ENCODE results near the gene APOC3. TPM values are rescaled to one million over a fixed set of nuclear protein-coding genes. Genes with fewer than 3 reads are reported as not detected.
"Not testable (repeated sequence)": the region's sequence is repeated elsewhere in the genome, so short reads cannot be mapped to it uniquely, and the experiment has no call there.

Gene APOC3
- total and polyA plus RNA-seq, 8 donors, result 0.32 to 2.1 (median 0.62) TPM; not detected in 3

GRCh38 chr11:116800610-116801009, 29.1 kb upstream of the APOC3 start:
- TF ChIP-seq, protein P1, sequence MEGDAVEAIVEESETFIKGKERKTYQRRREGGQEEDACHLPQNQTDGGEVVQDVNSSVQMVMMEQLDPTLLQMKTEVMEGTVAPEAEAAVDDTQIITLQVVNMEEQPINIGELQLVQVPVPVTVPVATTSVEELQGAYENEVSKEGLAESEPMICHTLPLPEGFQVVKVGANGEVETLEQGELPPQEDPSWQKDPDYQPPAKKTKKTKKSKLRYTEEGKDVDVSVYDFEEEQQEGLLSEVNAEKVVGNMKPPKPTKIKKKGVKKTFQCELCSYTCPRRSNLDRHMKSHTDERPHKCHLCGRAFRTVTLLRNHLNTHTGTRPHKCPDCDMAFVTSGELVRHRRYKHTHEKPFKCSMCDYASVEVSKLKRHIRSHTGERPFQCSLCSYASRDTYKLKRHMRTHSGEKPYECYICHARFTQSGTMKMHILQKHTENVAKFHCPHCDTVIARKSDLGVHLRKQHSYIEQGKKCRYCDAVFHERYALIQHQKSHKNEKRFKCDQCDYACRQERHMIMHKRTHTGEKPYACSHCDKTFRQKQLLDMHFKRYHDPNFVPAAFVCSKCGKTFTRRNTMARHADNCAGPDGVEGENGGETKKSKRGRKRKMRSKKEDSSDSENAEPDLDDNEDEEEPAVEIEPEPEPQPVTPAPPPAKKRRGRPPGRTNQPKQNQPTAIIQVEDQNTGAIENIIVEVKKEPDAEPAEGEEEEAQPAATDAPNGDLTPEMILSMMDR (IDR thresholded peaks at IDR 0.05), result no peak
- intact Hi-C loops (cut with DNase I), result no loop called here
- Histone ChIP-seq H3K4me3 (no peak overlapping the region), H3K4me1 (no peaks in the 10 kb centered on the region), H3K36me3 (no peaks in the 10 kb centered on the region), H3K27me3 (no peaks in the 10 kb centered on the region), H3K27ac (no peak overlapping the region), H3K9me3 (no peaks in the 10 kb centered on the region)
- DNase-seq, result no peak
- no peak for ATAC-seq

GRCh38 chr11:116801662-116802061, 28.0 kb upstream of the APOC3 start:
- H3K4me3 ChIP-seq; intact Hi-C loops (cut with DNase I); DNase-seq; H3K4me1 ChIP-seq; H3K27me3 ChIP-seq; H3K27ac ChIP-seq; ATAC-seq; H3K9me3 ChIP-seq; H3K36me3 ChIP-seq: not testable (repeated sequence)

DNA sequence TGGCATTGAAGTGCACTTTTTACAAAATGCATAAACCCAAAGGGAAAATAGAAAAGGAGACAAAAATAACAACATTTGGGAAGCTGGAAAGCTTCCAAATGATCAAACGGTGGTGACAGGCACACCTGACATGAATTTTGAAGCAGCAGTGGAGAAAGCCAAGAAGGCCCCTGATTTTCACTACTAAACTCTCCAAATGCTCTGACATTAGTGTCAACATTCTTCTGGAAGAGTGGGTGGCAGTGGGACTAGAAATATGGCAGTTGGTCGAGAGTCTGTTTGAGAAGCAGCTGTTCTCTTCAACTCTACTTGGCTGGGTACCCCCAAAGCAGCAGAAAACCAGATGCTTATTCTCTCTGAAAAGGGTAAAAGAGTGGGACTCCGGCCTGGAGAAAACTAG, 25.7 kb upstream of the APOC3 start:
- Histone ChIP-seq H3K9me3 (no peaks in the 10 kb centered on the region), H3K4me1 (no peaks in the 10 kb centered on the region), H3K27me3 (no peaks in the 10 kb centered on the region), H3K27ac (no peak overlapping the region), H3K36me3 (no peaks in the 10 kb centered on the region), H3K4me3 (no peak overlapping the region)
- DNase-seq (no peak), ATAC-seq (no peak)
- TF ChIP-seq, protein P1 (IDR thresholded peaks at IDR 0.05), result no peak
- intact Hi-C loops (cut with DNase I), result no loop called here

DNA sequence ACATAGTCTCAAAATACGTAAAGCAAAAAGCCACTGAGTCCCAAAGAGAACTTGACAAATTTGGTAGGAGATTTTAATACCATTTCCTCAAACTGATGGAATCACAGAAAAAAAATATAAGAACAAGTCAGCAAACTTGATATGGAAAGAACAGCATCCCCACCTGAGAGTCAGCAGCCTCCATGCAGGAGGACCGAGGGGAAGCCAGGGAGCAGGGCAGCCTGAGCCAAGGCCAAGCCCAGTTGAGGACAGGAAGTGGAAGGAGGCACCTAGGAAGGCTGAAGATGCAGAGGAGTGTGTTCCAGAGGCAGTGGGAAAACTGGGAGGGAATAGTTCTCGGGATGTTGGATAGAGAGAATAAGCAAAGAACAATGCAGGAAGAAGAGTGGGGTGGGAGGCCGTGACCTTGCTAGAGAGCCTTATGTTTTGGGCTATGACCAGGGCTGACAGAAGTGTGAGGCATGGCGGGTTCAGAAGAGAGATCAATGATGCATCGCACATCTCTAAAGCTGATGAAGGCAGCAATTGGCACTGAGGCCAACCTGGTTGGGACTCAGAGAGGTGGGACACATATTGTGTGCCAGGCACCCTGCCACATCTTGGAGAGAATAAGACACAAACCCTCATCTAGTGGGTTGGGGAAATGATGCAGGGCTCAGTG, 22.0 kb upstream of the APOC3 start:
- DNase-seq (no peak), ATAC-seq (no peak)
- Histone ChIP-seq H3K27ac (peak overlapping the region in 1 of 2 donors; percentile 66), H3K36me3 (no peaks in the 10 kb centered on the region), H3K4me3 (no peak overlapping the region), H3K9me3 (no peaks in the 10 kb centered on the region), H3K27me3 (no peaks in the 10 kb centered on the region), H3K4me1 (no peaks in the 10 kb centered on the region)
- intact Hi-C loops (cut with DNase I), result no loop called here
- TF ChIP-seq, protein P1 (IDR thresholded peaks at IDR 0.05), result no peak

- intact Hi-C loops (cut with DNase I), result no loop called here
- peak in 2 of 4 donors; percentile 58 to 83 for DNase-seq
These were observed 21.2 kb upstream of the APOC3 start for GRCh38 chr11:116808262-116809175.

More at GRCh38 chr11:116808262-116809175, 21.2 kb upstream of the APOC3 start:
- ATAC-seq, result peak; percentile 88
- H3K36me3 ChIP-seq, result no peaks in the 10 kb centered on the region
- peak overlapping the region; percentile 44 to 66 for H3K27ac ChIP-seq
- TF ChIP-seq, protein P1 (IDR thresholded peaks at IDR 0.05), result no peak
- H3K4me1 ChIP-seq, result no peaks in the 10 kb centered on the region
- H3K27me3 ChIP-seq, result no peaks in the 10 kb centered on the region
- no peak overlapping the region for H3K4me3 ChIP-seq
- H3K9me3 ChIP-seq, result no peaks in the 10 kb centered on the region

All from left lung (tissue), 10 donors.